Activated naive CD8-positive, alpha-beta T cell treated with anti-CD3 and anti-CD28 coated beads, Interleukin-2, amount 50 U/mL, for 16 hours (primary cell): ENCODE measurements around the gene CNPY1.

Experiments
- DNase-seq: peaks from one replicate; pipeline ENCODE4 v3.0.0-alpha.2; 2020; ENCODE audit warnings: low read depth, low spot score

CNPY1 gene

DNA sequence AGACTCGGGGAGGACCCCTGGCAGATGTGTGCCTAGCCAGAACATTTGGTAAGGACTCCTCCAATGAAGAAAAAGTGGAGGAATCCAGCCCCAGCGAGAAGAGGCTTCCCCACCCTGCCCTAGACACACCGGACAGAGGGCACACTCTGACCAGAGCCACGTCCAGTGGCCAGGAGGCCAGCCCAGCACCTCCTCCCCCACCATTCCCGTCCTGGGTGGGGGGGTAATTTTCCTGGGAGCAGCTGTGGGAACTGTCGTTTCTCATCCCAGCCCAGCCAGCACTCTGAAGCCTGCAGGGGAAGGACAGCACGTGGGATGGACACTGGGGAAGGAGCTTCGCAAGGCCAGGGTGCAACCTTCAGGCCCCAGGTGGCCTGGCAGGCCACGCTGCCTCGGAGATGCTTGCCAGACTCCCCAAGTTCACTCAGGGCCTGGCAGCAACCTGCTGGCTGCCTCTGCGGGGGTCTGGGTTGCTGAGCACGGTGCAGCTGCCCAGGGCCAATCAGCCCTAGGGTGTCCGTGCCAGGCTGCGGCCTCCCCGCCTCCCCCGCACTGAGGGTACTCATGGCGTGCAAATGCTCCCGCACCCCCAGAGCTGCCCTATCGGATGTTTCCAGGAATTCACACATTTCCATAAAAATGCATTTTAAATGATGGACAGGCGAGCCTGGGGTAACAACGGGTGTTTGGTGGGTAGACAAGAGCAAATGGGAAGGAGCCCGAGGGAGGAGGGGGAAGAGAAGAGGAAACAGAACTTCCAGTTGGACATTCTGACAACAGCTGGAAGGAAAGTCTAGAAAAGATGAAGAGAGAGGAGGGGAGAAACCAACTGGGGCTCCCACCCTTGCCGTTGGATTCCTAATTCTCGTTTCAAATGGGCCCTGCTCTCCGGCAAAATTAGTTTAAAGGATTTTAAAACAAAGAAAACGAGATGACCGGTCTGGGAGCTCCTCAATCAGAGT is 90.3 kb downstream of the CNPY1 start:
- DNase-seq = no peak

GRCh38 chr7:155455132-155455693 is 91.1 kb downstream of the CNPY1 start:
- no peak for DNase-seq

DNA sequence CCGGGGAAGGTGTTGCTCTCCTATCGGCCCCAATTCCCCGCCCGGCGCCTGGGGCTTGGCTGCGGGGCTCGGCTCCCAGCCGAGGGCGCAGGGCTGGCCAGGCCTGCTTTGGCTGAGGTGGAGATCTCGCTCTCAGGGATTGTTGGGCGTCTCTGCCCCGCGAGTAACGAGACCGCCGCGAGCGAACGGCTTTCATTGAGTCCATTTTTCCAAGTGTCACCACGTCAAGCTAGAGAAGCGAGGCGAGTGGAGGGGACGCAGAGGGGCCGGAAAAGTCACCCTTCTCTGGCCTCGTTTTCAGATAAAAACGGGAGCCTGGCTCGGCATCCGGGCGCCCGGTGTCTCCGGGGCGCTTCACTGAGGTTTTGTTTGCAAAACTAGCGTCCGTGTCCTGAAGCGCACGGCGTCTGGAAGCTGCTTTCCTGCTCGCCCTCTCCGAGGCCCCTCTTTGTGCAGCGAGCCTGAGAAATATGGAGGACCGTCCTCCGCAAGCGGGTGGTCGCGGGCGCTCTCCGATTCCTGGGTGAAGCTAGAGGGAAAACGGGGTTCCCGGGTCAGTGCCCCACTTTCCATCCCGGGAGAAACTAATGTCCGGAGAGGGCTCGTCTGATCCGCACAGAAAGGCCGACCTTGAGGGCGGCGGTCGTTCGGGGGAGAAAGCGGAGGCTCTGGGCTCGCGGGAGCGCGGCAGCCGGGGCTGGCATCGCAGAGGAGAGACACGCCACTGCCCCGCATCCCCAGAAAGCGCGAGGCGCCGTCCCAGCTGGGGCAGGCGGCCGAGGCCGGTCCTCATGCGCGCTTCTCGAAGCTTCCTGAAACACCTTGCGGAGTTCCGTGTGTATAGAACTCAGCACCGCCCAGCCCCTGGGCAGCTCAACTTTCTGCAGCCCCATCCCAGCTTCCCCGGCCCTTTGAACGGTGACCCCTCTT is 91.9 kb downstream of the CNPY1 start:
- no peak for DNase-seq

GRCh38 chr7:155453296-155454182 is 92.8 kb downstream of the CNPY1 start:
- DNase-seq = no peak

- no peak for DNase-seq
Measured at GRCh38 chr7:155452505-155453295, 93.7 kb downstream of the CNPY1 start.

- DNase-seq = no peak
Measured at GRCh38 chr7:155451840-155452239, 94.5 kb downstream of the CNPY1 start.
